K562 (cell line): Measurements from ENCODE around the gene ZFP37. TPM values are rescaled to one million over a fixed set of nuclear protein-coding genes. Genes with fewer than 3 reads are reported as not detected.

ENCODE experiments used
- CHCHD3 ChIP-seq: fragments of 250-450 bp; sonication (Bioruptor Pico); IDR thresholded peaks from 2 replicates; pipeline ENCODE4 v2.1.2; 2022; ENCODE audit warnings: mild to moderate bottlenecking
- CSDE1 ChIP-seq, 2 experiments: fragments of 450-650 bp; IDR thresholded peaks; 2 replicates each; pipeline ENCODE4 v1.6.1; 2016; ENCODE audit warnings: mild to moderate bottlenecking in 1 of 2
- CXXC5 ChIP-seq: fragments of 250-450 bp; sonication (Bioruptor Pico); IDR thresholded peaks from 2 replicates; pipeline ENCODE4 v1.8.0; 2022; ENCODE audit warnings: inconsistent platforms, mild to moderate bottlenecking, moderate library complexity
- E2F4 ChIP-seq: sonication (generic); formaldehyde crosslinking; IDR thresholded peaks from 2 replicates; pipeline ENCODE4 v1.8.0; 2022; ENCODE audit warnings: mild to moderate bottlenecking, low read depth, missing genetic modification reagents
- FOXA3 ChIP-seq, 2 experiments: fragments of 450-650 bp in 1 of 2; sonication (generic) in 1 of 2; formaldehyde crosslinking; IDR thresholded peaks in 1 of 2; conservative IDR thresholded peaks in 1 of 2; 2 replicates each; pipeline versions ENCODE4 v1.4.0 to v1.8.0; 2020 to 2022; ENCODE audit warnings: mild to moderate bottlenecking in 2 of 2, missing genetic modification reagents in 1 of 2
- GABPB1 ChIP-seq: sonication (generic); formaldehyde crosslinking; IDR thresholded peaks from 2 replicates; pipeline ENCODE4 v1.8.0; 2022; ENCODE audit warnings: mild to moderate bottlenecking, missing genetic modification reagents
- HCFC1 ChIP-seq: IDR thresholded peaks from 2 replicates; pipeline ENCODE4 v1.6.1; 2012; ENCODE audit warnings: low read depth, low read length, improper control_type of control experiment
- HLTF ChIP-seq: fragments of 450-650 bp; IDR thresholded peaks from 2 replicates; pipeline ENCODE4 v1.6.1; 2016
- HNRNPLL ChIP-seq: fragments of 200-400 bp; formaldehyde crosslinking; IDR thresholded peaks from 2 replicates; pipeline ENCODE4 v1.6.1; 2017; ENCODE audit warnings: low read length, low read depth, mild to moderate bottlenecking; ENCODE audit not compliant: poor library complexity, severe bottlenecking
- KAT8 ChIP-seq: fragments of 450-650 bp; IDR thresholded peaks from 2 replicates; pipeline ENCODE4 v1.6.1; 2016; ENCODE audit warnings: low read depth, mild to moderate bottlenecking
- NCOA1 ChIP-seq: fragments of 450-650 bp; IDR thresholded peaks from 2 replicates; pipeline ENCODE4 v1.6.1; 2016; ENCODE audit warnings: low read depth
- NCOA2 ChIP-seq, 2 experiments: fragments of 450-650 bp; IDR thresholded peaks; 2 replicates each; pipeline ENCODE4 v1.6.1; 2018; ENCODE audit warnings: mild to moderate bottlenecking in 2 of 2, moderate library complexity in 1 of 2; ENCODE audit not compliant: partially characterized antibody in 2 of 2
- NFRKB ChIP-seq: fragments of 450-650 bp; IDR thresholded peaks from 2 replicates; pipeline ENCODE4 v1.6.1; 2016; ENCODE audit warnings: low read depth
- PHF21A ChIP-seq: fragments of 450-650 bp; IDR thresholded peaks from 2 replicates; pipeline ENCODE4 v1.6.1; 2017; ENCODE audit warnings: low read depth, borderline replicate concordance
- RCOR1 ChIP-seq, 2 experiments: IDR thresholded peaks; 2 replicates each; pipeline ENCODE4 v1.6.1; 2012; ENCODE audit warnings: low read depth in 2 of 2, low read length in 2 of 2, borderline replicate concordance in 1 of 2, improper control_type of control experiment in 1 of 2
- SLC30A9 ChIP-seq: fragments of 250-450 bp; sonication (Bioruptor Pico); IDR thresholded peaks from 2 replicates; pipeline ENCODE4 v1.8.0; 2022; ENCODE audit warnings: mild to moderate bottlenecking, moderate library complexity
- SNAPC5 ChIP-seq: fragments of 250-450 bp; sonication (Bioruptor Pico); IDR thresholded peaks from 2 replicates; pipeline ENCODE4 v1.8.0; 2021; ENCODE audit warnings: moderate library complexity, mild to moderate bottlenecking, inconsistent platforms
- SP1 ChIP-seq: sonication (generic); formaldehyde crosslinking; IDR thresholded peaks from 2 replicates; pipeline ENCODE4 v1.8.1; 2022; ENCODE audit warnings: mild to moderate bottlenecking, missing genetic modification reagents
- TAF1 ChIP-seq: IDR thresholded peaks from 2 replicates; pipeline ENCODE4 v1.6.1; 2011; ENCODE audit warnings: mild to moderate bottlenecking, low read length, moderate library complexity; ENCODE audit not compliant: insufficient read depth, control insufficient read depth, severe bottlenecking; ENCODE audit errors: extremely low read depth
- USF1 ChIP-seq: sonication (generic); formaldehyde crosslinking; IDR thresholded peaks from 2 replicates; pipeline ENCODE4 v1.9.0; 2022; ENCODE audit warnings: mild to moderate bottlenecking, missing genetic modification reagents
- ZNF12 ChIP-seq: sonication (generic); formaldehyde crosslinking; IDR thresholded peaks from 2 replicates; pipeline ENCODE4 v1.4.0; 2020; ENCODE audit warnings: mild to moderate bottlenecking, missing genetic modification reagents
- ZNF124 ChIP-seq: sonication (generic); formaldehyde crosslinking; IDR thresholded peaks from 2 replicates; pipeline ENCODE4 v1.8.1; 2022; ENCODE audit warnings: missing genetic modification reagents
- ZNF143 ChIP-seq: sonication (generic); formaldehyde crosslinking; IDR thresholded peaks from 2 replicates; pipeline ENCODE4 v1.9.0; 2022; ENCODE audit warnings: mild to moderate bottlenecking, missing genetic modification reagents
- ZNF197 ChIP-seq: fragments of 200-800 bp; sonication (Bioruptor generic); IDR thresholded peaks from 2 replicates; pipeline ENCODE4 v1.6.1; 2016; ENCODE audit warnings: low read depth, missing genetic modification characterization, missing compliant biosample characterization
- ZNF449 ChIP-seq: fragments of 250-450 bp; sonication (Bioruptor Pico); IDR thresholded peaks from 2 replicates; pipeline ENCODE4 v1.8.0; 2022; ENCODE audit warnings: moderate library complexity, mild to moderate bottlenecking, inconsistent platforms
- polyA plus RNA-seq, 8 experiments: library from polyadenylated mRNA; depleted of rRNA in 4 of 8; stranded (reverse) in 5 of 8; unstranded in 3 of 8; fragments of >200 nt; fragmentation: Nextera tagmentation in 2 of 8; fragmentation: Illumina TruSeq in 1 of 8; extraction: Ambion mirVana in 2 of 8; extraction: Trizol in 1 of 8; gene quantifications; 2 replicates each; pipeline versions ENCODE4 v1.2.1 to v1.2.3, GENCODE V29; 2011 to 2014; ENCODE audit warnings: inconsistent platforms in 1 of 8, missing spikeins in 1 of 8
- total RNA-seq, 7 experiments: library from RNA; depleted of rRNA in 6 of 7; stranded (reverse); fragments of >200 nt in 6 of 7; fragmentation: Illumina TruSeq in 2 of 7; extraction: Trizol in 2 of 7; gene quantifications; 2 replicates each; pipeline versions ENCODE4 v1.2.1 to v1.2.3, GENCODE V29; 2011 to 2021; ENCODE audit warnings: low replicate concordance in 1 of 7

The ZFP37 gene
- total and polyA plus RNA-seq, 9 of the 15 experiments (the other 6 are each of a cell fraction or from before 2014, with no cell fraction given): 0.03 to 0.33 (median 0.14) TPM; not detected in 1

GRCh38 chr9:113056191-113057106 is at the start of gene ZFP37 (continued):
- TF ChIP-seq HNRNPLL (peak; percentile 41), ZNF143 (CRISPR knock-in tag) (peak; percentile 66; the same call in 1 of the 2 replicates), ZNF197 (CRISPR knock-in tag) (peak; percentile 95), FOXA3 (CRISPR knock-in tag; conservative IDR thresholded peaks at IDR 0.05 in 1 of 2, IDR thresholded peaks at IDR 0.05 in 1 of 2) (no peak), HCFC1 (peak; percentile 88), GABPB1 (CRISPR knock-in tag) (peak; percentile 67; the same call in 1 of the 2 replicates), SLC30A9 (CRISPR knock-in tag) (no peak), PHF21A (no peak), SNAPC5 (CRISPR knock-in tag) (no peak), TAF1 (no peak), USF1 (CRISPR knock-in tag) (no peak), NCOA2 (IDR thresholded peaks at IDR 0.05; ENCODE audit: partially characterized antibody in 2 of 2) (no peak), ZNF12 (no peak), RCOR1 (IDR thresholded peaks at IDR 0.05; ENCODE audit: borderline replicate concordance in 1 of 2, low read depth in 2 of 2, low read length in 2 of 2) (peak in 1 of 2 experiments; percentile 56; a peak in 1 of 4 replicates), ZNF449 (CRISPR knock-in tag) (no peak), NFRKB (no peak), KAT8 (no peak), ZNF124 (CRISPR knock-in tag) (no peak), CHCHD3 (no peak), NCOA1 (no peak), E2F4 (CRISPR knock-in tag) (no peak), HLTF (no peak), CXXC5 (CRISPR knock-in tag) (peak; percentile 44; the same call in 1 of the 2 replicates), SP1 (CRISPR knock-in tag) (no peak), CSDE1 (IDR thresholded peaks at IDR 0.05) (peak in 1 of 2 experiments; percentile 95; a peak in 2 of 4 replicates)
